Pancreas (tissue), 10 donors: ENCODE results near the gene KIAA1755. TPM values are rescaled to one million over a fixed set of nuclear protein-coding genes. Genes with fewer than 3 reads are reported as not detected.

Experiments
- ATAC-seq, 4 donors: fragments of 200-7000 bp; cut with Tn5 transposase; one replicate each; pipeline versions ENCODE4 v1.8.0 to v1.9.1; 2020; ENCODE audit warnings: mild to moderate bottlenecking in 4 of 4, moderate library complexity in 4 of 4
- DNase-seq, 6 donors: peaks; one replicate each; pipeline ENCODE4 v3.0.0-alpha.2; 2020
- FAIRE-seq: peaks from 2 replicates; lab custom pipeline; 2012; peaks lifted over from hg19 to GRCh38; lab: Jason Lieb, UNC
- H3K27ac ChIP-seq, 4 donors: fragments of 200-600 bp; sonication (generic); 1 replicate in 3 of 4; 2 replicates in 1 of 4; pipeline versions ENCODE4 v1.5.0 to v1.8.0; 2020
- H3K27me3 ChIP-seq, 4 donors: fragments of 200-600 bp; one replicate each; pipeline ENCODE4 v1.8.0; 2021
- H3K36me3 ChIP-seq, 3 donors: fragments of 200-600 bp; sonication (generic) in 1 of 3; one replicate each; pipeline versions ENCODE4 v1.5.0 to v1.8.0; 2020 to 2021
- H3K4me1 ChIP-seq, 3 donors: fragments of 200-600 bp; one replicate each; pipeline ENCODE4 v1.8.0; 2021
- H3K4me3 ChIP-seq, 4 donors: fragments of 200-600 bp; sonication (generic) in 2 of 4; one replicate each; pipeline versions ENCODE4 v1.5.0 to v1.8.0; 2020 to 2021
- H3K9me3 ChIP-seq, 4 donors: fragments of 200-600 bp; one replicate each; pipeline ENCODE4 v1.8.0; 2021
- WGBS, 2 donors: extraction: QIAGEN DNeasy Blood & Tissue Kit; methylation state at CpG; one replicate each; pipeline ENCODE4 v1.1.7; 2013; 5-methylcytosine and 5-hydroxymethylcytosine counted together
- intact Hi-C, 3 donors: fragments of 100-400 bp; cut with DNase I; formaldehyde crosslinking; loops; one replicate each; pipeline versions ENCODE4 v1.11.1 to v1.14.2; 2022
- polyA plus RNA-seq, 2 donors: library from polyadenylated mRNA; stranded (reverse); fragments of 200-250 nt; gene quantifications; one replicate each; pipeline ENCODE4 v1.2.3, GENCODE V29; 2013
- total RNA-seq, 6 donors: library from RNA; stranded (reverse); fragmentation: NEBNext Ultra II Directional in 4 of 6; extraction: Animal tissue kit (Norgen Biotek cat#: 25700) in 4 of 6; gene quantifications; one replicate each; pipeline versions ENCODE4 v1.2.1 to v1.2.4, GENCODE V29; 2021 to 2023
- TF ChIP-seq, protein P1 (sequence below), 4 donors: fragments of 200-600 bp; sonication (generic) in 3 of 4; IDR thresholded peaks; one replicate each; pipeline versions ENCODE4 v1.5.0 to v1.8.0; 2021; ENCODE audit warnings: antibody characterized with exemption in 4 of 4
- donor health status: healthy with polysubstance abuse.
- donor health status: DM: no; HTN: no; CAD: no; lungs with moderate emphysema.
- donor health status: DM: no; HTN: no; CAD: no.
- donor health status: control.
- donor health status: control.
- donor health status: Bipolar disorder and iron deficiency.
- donor health status: DM: yes; HTN: yes; CAD: no.
- donor health status: DM: no; HTN: no; CAD: no.
- donor health status: DM: no; HTN: no; CAD: no.
- donor health status: DM: yes; HTN: yes; CAD: no.

KIAA1755 gene
- total and polyA plus RNA-seq, 8 donors, result 0.24 to 2.5 (median 0.96) TPM

- H3K27me3 ChIP-seq, result no peaks in the 10 kb centered on the region
- FAIRE-seq (no peak), ATAC-seq (peak in 3 of 4 donors; percentile 65 to 69 (median 65)), DNase-seq (peak in 1 of 6 donors; percentile 49)
- H3K36me3 ChIP-seq, result no peaks in the 10 kb centered on the region
- no peak overlapping the region for H3K4me3 ChIP-seq
- TF ChIP-seq, protein P1, sequence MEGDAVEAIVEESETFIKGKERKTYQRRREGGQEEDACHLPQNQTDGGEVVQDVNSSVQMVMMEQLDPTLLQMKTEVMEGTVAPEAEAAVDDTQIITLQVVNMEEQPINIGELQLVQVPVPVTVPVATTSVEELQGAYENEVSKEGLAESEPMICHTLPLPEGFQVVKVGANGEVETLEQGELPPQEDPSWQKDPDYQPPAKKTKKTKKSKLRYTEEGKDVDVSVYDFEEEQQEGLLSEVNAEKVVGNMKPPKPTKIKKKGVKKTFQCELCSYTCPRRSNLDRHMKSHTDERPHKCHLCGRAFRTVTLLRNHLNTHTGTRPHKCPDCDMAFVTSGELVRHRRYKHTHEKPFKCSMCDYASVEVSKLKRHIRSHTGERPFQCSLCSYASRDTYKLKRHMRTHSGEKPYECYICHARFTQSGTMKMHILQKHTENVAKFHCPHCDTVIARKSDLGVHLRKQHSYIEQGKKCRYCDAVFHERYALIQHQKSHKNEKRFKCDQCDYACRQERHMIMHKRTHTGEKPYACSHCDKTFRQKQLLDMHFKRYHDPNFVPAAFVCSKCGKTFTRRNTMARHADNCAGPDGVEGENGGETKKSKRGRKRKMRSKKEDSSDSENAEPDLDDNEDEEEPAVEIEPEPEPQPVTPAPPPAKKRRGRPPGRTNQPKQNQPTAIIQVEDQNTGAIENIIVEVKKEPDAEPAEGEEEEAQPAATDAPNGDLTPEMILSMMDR (IDR thresholded peaks at IDR 0.05), result no peak
- no peak overlapping the region for H3K27ac ChIP-seq
- no peaks in the 10 kb centered on the region for H3K9me3 ChIP-seq
- intact Hi-C loops, result no loop called here
- 24 to 35% methylated on average over 14 of the region's 14 CpGs for WGBS, 2 donors
- no peaks in the 10 kb centered on the region for H3K4me1 ChIP-seq
These were observed 87.0 kb downstream of the KIAA1755 start for GRCh38 chr20:38173237-38174156.

- WGBS, 2 donors, result 44 to 60% methylated on average over 4 of the region's 4 CpGs
- no peaks in the 10 kb centered on the region for H3K9me3 ChIP-seq
- no peak for ATAC-seq
- TF ChIP-seq, protein P1 (IDR thresholded peaks at IDR 0.05), result no peak
- no peaks in the 10 kb centered on the region for H3K27me3 ChIP-seq
- no peaks in the 10 kb centered on the region for H3K4me1 ChIP-seq
- H3K36me3 ChIP-seq, result no peaks in the 10 kb centered on the region
- H3K4me3 ChIP-seq, result no peak overlapping the region
- FAIRE-seq, result no peak
- intact Hi-C loops, result no loop called here
- no peak overlapping the region for H3K27ac ChIP-seq
- no peak for DNase-seq
These were observed 88.1 kb downstream of the KIAA1755 start for GRCh38 chr20:38172408-38172807.

DNA sequence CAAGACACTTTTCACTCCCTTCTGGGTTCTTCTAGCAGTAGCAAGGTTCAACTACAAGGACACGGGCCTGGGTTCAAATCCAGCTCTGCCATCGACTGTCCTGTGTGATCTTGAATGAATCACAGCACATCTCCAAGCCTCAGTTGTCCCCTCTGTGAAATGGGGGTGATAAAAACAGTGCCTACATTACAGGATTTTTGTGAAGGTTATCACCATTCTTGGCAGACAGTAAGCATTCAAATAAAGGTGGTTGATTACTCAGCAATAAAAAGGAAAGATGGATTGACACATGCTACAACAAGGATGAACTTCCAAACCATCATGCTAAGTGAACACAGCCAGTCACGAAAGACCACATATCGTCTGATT is 88.9 kb downstream of the KIAA1755 start:
- intact Hi-C loops, result no loop called here
- H3K36me3 ChIP-seq, result no peaks in the 10 kb centered on the region
- H3K9me3 ChIP-seq, result no peaks in the 10 kb centered on the region
- DNase-seq (peak in 1 of 6 donors; percentile 3), ATAC-seq (no peak), FAIRE-seq (no peak)
- TF ChIP-seq, protein P1 (IDR thresholded peaks at IDR 0.05), result no peak
- H3K27me3 ChIP-seq, result no peaks in the 10 kb centered on the region
- H3K4me3 ChIP-seq, result no peak overlapping the region
- no peaks in the 10 kb centered on the region for H3K4me1 ChIP-seq
- WGBS, 2 donors, result 38 to 52% methylated on average over 4 of the region's 4 CpGs
- H3K27ac ChIP-seq, result no peak overlapping the region

DNA sequence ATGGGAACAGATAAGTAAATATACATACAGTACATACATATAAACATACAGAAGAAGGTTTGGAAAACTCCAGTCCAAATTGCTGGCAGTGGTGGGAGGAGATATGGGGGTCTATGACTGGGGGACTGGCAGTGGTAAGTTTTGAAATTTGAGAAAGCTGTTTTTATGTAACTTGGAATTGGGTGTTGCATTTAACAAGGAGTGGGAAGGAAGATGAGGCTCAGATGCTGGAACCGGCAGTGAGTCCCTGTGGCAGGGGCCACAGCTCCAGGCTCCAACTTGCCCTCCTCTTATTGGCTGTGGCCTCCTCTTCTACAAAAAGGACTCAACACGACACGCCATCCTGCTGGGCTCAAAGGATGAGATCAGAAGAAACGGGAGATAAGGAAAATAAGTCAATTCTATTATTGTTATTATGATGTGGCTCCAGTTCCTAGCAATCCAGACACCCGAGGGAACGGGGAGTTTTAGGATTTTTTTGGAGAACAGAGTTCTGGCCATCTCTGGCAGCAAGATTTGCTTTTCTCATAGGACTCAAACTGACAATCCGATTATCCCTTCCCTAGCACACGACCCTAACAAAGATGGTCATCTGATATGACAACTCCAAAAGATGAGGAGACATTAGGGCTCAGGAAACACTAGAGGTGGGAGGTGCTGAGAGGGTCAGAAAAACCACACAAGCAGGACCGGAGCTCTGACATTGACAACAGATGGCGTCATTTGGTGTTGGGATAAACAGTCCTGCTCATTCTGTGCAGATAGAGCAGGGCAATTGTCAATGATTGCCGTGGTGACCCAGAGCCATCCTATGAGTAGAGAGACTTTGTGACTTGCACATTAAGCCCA is 89.5 kb downstream of the KIAA1755 start:
- FAIRE-seq (no peak), DNase-seq (peak in 1 of 6 donors; percentile 4), ATAC-seq (no peak)
- TF ChIP-seq, protein P1 (IDR thresholded peaks at IDR 0.05), result no peak
- H3K4me1 ChIP-seq, result no peaks in the 10 kb centered on the region
- H3K36me3 ChIP-seq, result no peaks in the 10 kb centered on the region
- no peaks in the 10 kb centered on the region for H3K27me3 ChIP-seq
- no peaks in the 10 kb centered on the region for H3K9me3 ChIP-seq
- H3K4me3 ChIP-seq, result no peak overlapping the region
- H3K27ac ChIP-seq, result no peak overlapping the region
- 47 to 57% methylated on average over 11 of the region's 11 CpGs for WGBS, 2 donors
- intact Hi-C loops, result no loop called here
